Measurements from ENCODE around the gene DEFB126.
"Not testable (repeated sequence)": the region's sequence is repeated elsewhere in the genome, so short reads cannot be mapped to it uniquely, and the experiment has no call there.

DEFB126 gene

DNA sequence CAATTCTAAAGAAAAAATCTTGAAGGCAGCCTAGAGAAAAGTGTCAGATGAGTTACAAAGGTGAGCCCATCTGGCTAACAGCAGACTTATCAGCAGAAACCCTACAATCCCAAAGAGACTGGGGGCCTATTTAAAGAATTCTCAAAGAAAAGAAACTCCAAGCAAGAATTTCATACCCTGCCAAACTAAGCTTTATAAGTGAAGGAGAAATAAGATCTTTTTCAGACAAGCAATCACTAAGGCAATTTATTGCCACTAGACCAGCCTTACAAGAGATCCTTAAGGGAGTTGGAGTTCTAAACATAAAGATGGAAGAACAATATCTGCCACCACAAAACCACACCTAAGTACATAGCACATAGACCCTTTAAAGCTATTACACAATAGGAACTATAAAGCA lies 24.9 kb upstream of the DEFB126 start:
- TF ChIP-seq, protein P1, sequence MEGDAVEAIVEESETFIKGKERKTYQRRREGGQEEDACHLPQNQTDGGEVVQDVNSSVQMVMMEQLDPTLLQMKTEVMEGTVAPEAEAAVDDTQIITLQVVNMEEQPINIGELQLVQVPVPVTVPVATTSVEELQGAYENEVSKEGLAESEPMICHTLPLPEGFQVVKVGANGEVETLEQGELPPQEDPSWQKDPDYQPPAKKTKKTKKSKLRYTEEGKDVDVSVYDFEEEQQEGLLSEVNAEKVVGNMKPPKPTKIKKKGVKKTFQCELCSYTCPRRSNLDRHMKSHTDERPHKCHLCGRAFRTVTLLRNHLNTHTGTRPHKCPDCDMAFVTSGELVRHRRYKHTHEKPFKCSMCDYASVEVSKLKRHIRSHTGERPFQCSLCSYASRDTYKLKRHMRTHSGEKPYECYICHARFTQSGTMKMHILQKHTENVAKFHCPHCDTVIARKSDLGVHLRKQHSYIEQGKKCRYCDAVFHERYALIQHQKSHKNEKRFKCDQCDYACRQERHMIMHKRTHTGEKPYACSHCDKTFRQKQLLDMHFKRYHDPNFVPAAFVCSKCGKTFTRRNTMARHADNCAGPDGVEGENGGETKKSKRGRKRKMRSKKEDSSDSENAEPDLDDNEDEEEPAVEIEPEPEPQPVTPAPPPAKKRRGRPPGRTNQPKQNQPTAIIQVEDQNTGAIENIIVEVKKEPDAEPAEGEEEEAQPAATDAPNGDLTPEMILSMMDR (IDR thresholded peaks at IDR 0.05; ENCODE audit: control insufficient read depth, insufficient read depth, low read depth, low read length, missing control alignments), result no peak
- DNase-seq (ENCODE audit: low read depth), result no peak
- no peak overlapping the region for H3K4me3 ChIP-seq (ENCODE audit: control insufficient read depth, low read depth, low read length)

DNA sequence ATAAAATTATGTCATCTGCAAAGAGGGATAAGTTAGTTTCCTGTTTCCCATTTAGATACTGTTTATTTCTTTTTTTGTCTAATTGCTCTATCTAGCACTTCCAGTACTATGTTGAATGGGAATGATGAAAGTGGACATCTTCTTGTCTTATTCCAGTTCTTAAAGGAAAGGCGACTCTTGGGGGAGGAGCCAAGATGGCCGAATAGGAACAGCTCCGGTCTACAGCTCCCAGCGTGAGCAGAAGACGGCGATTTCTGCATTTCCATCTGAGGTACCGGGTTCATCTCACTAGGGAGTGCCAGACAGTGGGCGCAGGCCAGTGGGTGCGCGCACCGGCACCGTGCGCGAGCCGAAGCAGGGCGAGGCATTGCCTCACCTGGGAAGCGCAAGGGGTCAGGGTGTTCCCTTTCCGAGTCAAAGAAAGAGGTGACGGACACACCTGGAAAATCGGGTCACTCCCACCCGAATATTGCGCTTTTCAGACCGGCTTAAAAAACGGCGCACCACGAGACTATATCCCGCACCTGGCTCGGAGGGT lies 12.5 kb upstream of the DEFB126 start:
- not testable (repeated sequence) for H3K4me3 ChIP-seq (ENCODE audit: control insufficient read depth, low read depth, low read length); DNase-seq (ENCODE audit: low read depth)

DNA sequence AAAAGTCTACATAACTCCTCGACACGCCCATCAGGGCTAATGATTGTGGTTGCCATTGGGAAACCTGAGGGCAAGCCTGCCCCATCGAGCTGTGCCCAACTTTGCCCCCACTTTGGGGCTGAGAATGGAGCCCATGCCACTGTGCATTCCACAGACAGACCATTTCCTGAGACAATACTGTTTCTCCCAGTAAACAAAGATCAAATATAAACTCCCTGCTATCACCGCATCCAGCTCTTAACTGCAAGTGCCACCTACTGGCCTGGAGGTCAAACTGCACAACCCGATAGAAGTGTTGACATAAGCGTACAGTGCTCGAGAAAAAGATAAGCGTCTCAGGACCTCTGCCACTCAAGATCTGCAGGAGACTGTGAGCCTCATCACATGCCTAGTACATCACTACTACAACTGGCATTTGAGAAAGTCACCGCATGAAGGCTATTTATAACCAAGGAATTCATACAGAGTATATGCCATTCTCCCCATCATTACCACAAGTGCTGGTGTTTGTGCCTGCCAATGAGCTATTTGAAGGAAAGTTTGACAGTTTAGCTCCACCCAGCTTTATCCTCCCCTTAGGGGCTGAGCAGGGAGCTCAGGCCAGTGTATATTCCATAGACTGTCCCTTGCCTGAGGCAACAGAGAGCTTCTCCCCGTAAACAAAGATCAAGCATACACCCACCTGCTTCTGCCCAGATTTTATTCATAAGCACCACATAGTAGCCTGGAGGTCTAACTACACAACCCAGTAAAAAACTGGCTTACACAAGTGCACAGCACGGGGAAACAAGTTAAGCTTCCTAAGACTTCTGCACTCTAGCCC lies 4.5 kb upstream of the DEFB126 start:
- no peak overlapping the region for H3K4me3 ChIP-seq (ENCODE audit: control insufficient read depth, low read depth, low read length)
- no peak for DNase-seq (ENCODE audit: low read depth)

DNA sequence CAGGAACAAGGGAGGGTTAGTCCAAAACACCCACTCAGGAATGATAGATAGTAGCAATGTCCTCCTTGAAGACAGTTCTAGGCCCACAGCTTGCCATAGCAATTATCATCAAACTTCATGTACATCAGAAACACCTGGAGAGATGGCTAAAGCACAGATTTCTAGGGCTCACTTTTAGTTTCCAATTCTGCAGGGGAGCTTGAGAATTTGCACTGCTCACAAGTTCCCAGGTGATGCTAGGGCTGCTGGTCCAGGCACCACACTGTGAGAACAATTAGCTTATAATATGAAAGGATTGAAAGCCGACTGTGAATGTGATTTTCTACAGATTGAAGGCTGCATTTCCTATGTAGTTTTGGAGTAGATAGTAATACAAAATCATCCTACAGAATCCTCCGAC lies 3.5 kb downstream of the DEFB126 start:
- TF ChIP-seq, protein P1 (IDR thresholded peaks at IDR 0.05; ENCODE audit: control insufficient read depth, insufficient read depth, low read depth, low read length, missing control alignments), result no peak
- no peak overlapping the region for H3K4me3 ChIP-seq (ENCODE audit: control insufficient read depth, low read depth, low read length)
- DNase-seq (ENCODE audit: low read depth), result no peak

More for the DNA sequence above, 4.5 kb upstream of the DEFB126 start:
- TF ChIP-seq, protein P1 (IDR thresholded peaks at IDR 0.05; ENCODE audit: control insufficient read depth, insufficient read depth, low read depth, low read length, missing control alignments), result peak; percentile 14

DNA sequence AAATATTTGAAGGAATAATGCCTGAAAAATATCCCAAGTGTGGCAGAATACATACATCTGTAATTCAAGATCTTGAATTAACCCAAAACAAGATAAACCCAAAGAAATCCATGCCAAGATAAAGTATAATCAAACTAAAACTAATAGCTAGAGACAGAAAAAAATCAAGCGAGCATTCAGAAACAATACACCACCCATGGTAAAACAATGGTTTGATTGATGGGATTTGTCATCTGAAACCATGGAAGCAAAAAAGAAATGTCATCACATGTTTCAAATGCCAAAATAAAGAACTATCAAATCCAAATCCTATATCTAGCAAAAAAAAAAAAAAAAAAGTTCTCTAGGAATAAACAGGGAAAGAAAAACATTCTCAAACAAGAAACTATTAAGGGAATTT lies 9.7 kb downstream of the DEFB126 start:
- TF ChIP-seq, protein P1 (IDR thresholded peaks at IDR 0.05; ENCODE audit: control insufficient read depth, insufficient read depth, low read depth, low read length, missing control alignments), result no peak
- H3K4me3 ChIP-seq (ENCODE audit: control insufficient read depth, low read depth, low read length), result no peak overlapping the region

DNA sequence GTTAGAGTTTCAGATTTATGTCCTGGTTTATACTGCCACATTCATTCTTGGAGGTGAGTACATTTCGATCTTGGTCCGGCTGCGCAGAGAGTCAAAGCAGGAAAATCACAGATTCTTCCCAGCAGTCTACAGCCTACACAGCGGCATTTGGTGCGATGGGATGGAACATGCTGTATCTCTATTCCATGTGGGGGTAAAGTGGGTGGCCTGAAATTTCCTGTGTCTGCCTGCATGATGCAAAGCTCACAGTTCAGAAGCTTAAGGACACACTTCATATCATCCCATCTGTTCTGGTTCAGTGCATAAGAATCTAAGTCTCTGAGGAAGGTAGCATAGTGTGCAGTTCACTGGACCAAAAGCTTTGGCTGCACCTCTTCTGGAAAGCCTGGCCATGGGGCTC lies 14.8 kb downstream of the DEFB126 start, which contains the start of gene DEFB127:
DEFB127 (plus strand) TSS at position 301 of the 400 bp plus-strand sequence; CDS start at position 392, 91 bp downstream.
- H3K4me3 ChIP-seq (ENCODE audit: control insufficient read depth, low read depth, low read length), result no peak within 1 kb of the TSS
- TF ChIP-seq, protein P1 (IDR thresholded peaks at IDR 0.05; ENCODE audit: control insufficient read depth, insufficient read depth, low read depth, low read length, missing control alignments), result no peak
- DNase-seq (ENCODE audit: low read depth), result no peak

More for the DNA sequence above, 9.7 kb downstream of the DEFB126 start:
- no peak for DNase-seq (ENCODE audit: low read depth)

DNA sequence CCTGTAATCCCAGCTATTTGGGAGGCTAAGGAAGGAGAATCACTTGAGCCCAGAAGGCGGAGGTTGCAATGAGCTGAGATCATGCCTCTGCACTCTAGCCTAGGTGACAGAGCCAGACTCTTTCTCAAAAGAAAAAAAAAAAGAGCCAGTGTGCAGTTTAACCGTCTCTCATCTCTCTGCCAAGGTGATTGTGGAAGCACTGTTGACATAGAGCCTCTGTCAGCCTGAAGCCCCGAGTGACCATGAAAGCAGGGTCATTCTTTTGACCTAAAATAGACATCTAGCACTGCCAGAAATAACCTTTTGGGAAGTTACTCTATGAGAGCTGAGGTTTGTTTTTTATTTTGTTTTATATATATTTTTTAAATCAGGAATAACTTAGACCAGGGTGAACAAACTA lies 22.2 kb downstream of the DEFB126 start:
- TF ChIP-seq, protein P1 (IDR thresholded peaks at IDR 0.05; ENCODE audit: control insufficient read depth, insufficient read depth, low read depth, low read length, missing control alignments), result no peak
- no peak for DNase-seq (ENCODE audit: low read depth)
- H3K4me3 ChIP-seq (ENCODE audit: control insufficient read depth, low read depth, low read length), result no peak overlapping the region

All from AG09309 (cell line).